NCI-H1694 treated with DMSO at 0.1 percent for 48 hours (cell line): ENCODE results near the gene SPDEF.

ENCODE experiments used
- DNase-seq: peaks from one replicate; lab custom pipeline; 2025; lab: John Stamatoyannopoulos, UW

SPDEF gene

DNA sequence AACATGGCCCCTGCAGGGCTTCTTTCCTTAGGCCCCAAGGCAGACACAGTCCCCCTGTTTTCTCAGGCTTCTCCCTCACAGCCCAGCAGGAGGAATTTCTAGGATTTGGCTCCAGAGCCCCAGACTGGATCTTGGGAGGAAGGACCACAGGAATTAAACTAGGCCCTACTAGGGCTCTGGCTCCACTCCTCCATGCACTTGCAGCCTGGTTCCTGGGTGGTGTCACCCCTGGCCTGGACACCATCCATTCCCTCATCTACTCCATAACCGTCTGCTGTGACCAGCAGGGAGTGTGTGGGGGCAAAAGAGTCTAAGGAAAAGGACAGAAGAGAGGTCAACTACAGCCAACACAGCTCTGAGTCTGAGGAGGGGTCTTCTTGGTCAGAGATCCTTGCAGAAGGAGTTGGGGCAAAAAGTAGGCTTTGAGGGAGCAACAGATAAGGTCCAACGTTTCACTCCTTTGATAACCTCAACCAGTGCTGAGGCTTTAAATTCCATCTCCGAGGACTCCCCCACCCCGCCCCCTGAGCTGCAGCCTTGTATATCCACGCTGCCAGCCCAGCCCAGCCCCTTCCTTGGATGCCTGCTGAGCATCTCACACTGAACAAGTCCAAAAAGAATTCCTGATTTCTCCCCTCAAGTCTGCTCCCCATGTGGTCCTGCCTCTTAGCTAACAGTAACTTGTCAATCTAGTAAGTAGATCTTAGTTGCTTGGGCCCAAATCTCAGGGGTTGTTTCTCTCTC is 27.9 kb upstream of the SPDEF start:
- DNase-seq: no peak

DNA sequence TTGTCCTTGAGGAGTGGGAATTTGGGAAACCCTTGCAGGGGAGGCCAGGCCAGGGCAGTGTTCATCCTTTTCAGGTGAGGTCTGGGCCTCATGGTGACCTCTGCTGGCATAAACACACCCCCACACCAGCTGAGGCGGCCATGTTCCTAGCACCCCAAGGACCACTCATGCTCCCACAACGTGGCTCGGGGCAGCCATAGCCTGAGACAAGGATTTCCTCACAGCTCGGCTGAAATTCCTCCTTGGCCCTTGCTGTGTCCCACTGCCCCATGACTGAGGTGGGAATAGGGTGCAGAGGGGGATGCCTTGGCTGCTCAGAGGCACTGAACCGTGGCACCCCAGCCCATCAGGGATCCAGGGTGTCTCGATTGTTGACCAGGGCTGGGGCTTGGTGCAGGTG is 27.3 kb upstream of the SPDEF start:
- no peak for DNase-seq

DNA sequence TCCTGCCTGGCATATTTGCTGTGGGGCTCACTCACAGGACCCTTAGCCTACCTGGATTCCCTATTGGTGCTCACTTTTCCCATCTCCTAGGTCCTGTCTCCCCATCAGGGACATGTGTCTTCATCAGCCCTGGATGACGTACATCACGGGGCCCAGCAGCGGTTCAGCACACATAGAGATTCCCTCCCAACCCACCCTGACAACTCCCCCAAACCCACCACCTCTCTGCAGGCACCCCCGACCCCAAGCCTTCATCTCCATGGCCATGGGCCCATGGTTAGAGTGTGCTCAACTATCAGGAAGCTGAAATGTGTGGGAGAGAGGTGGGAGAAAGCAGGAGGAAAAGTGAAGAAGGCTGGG is 25.4 kb upstream of the SPDEF start:
- DNase-seq: no peak

DNA sequence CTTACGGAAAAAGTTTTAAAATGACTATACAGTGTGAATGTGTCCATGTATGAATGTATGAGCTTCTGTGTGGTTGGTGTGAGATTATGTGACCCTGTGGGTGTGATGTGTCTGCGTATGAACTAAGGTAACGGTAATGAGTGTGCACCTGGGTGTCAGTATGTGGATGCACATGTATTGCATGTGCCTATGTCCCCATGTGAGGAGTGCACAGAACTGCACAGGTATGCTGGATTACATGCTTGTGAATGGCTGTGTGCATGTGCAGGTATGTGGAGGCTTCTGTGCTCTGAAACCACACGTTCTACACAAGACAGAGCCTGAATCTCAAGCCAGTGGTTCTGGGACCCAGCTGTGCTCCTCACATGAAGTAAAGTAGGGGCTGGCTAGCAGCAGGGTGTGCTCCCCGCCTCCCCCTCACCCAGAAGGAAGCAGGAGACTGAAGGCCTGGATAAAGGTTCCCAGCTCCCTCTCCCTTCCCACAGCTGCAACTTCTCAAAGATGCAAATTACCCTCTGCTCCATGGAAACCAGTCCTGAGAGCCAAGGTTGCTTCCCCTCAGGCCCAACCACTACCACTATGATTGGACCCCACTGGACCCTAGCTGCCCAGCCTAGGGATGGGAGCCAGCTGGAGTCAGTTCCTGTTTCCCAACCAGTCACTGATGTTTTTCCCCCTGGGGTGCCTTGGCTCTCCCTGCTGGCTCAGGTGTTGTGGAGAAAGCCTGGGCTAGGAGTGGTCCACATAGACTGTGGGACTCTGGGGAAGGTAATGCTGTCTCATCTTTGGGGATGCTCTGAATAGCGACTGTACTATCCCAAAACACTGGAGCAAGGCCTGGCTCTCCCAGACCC is 24.8 kb upstream of the SPDEF start:
- DNase-seq: no peak

DNA sequence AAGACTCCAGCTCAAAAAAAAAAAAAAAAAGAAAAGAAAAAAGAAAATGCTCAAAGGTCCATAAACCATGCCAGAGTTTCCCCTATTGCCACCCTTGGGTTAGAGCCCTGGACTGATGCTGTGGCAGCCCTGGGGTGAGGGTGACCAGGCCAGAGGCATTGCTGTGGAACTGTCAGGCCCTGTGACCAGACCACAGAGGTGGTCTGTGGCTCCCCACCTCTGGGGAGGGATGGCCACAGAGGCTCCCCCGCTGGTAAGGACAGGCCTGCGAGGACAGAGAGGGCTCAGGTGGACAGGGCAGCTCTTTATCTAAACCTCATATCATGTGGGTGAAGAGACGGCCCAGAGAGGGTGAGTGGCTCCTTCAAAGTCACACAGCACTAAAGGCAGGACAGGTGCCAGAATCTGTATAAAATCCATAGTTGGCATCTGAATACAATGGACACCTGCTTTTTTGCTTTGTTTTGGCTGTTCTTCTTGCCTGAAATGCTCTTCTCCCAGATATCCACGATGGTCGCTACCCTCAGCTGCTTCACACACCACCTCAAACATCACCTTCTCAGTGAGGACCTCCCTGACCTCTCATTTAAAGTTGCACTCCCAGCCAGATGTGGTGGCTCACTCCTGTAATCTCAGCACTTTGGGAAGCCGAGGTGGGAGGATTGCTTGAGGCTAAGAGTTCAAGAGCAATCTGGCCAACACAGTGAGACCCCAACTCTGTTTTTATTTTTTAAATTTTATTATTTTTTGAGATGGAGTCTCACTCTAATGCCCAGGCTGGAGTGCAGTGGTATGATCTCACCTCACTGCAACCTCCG is 22.5 kb upstream of the SPDEF start:
- DNase-seq: no peak

DNA sequence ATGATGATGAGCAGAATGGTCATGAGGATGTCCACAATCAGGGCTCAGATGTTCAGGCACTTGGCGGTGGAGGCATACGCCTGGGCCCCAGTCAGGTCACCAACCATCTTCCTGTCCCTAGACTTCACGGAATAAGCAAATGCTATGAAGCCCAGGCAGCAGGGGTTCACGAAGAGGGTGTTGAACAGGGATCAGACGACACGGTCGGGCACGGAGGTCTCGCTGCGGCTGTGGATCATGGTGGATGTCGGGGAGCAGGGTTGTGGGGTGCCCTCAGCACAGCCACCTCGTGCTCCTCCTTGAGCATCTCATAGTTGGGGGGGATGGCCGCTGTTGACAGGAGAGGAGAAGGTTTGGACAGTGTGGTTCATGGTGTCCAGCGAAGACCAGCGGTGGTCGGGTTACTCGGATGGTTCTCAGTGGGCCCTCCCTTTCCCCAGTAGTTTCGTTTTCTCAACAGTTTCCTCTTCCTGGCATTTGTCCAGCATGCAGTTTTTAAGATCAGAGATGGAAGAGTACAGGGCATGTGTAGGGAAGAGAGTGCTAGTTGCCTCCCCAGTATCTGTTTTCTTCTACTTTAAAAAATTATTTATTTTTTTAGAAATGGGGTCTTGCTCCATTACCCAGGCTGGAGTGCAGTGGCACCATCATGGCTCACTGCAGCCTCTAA is 20.3 kb upstream of the SPDEF start:
- DNase-seq: no peak

DNA sequence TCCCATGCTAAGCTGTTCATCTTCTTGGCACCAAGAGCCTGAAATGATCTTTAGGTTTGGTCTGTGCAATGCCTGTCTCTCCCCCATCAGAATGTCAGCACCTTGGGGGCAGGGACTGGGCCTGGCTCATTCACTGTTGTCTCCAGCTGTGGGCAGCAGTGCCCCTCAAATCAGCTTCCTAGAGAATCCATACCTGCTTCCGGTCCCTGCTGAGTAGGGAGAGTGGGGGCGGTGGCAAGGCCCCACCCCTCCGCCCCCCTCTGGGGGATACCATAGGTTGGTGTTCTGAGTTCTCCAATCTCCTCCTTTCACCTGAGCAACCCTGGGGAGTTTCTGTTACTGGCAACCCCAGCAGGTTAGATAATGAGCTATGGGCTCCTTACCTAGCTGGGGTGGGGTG is 19.2 kb upstream of the SPDEF start:
- DNase-seq: no peak

DNA sequence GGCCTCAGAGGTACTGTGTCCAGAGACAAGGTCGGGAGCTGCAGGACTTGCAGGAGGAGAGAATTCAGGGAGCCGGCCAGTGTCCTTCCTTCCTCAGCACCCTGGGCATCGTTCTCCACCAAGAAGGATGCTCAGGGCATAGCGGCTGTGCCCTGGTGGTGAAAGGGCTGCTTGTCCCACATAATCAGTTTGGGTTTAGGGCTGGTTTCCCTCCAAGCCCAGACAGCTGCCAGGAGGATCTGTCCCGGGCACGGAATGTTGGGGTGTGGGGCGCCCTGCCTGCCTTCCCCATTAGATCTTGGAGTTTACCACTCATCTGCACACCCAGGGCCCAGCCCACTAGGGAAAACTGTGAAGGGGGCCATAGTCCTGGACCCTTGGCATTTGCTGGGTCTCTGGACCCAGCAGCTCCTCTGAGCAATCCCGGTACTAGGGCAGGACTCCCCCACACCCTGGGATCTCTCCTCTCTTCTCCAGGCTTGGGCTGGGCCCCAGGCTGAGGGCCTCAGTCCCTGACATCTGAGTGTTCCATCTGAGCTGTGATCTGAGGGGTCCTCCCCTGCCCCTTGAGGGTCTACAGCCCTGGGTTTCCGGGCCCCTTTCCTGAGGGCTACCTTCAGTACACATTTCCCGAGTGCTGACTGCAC is 18.6 kb upstream of the SPDEF start:
- DNase-seq: no peak

DNA sequence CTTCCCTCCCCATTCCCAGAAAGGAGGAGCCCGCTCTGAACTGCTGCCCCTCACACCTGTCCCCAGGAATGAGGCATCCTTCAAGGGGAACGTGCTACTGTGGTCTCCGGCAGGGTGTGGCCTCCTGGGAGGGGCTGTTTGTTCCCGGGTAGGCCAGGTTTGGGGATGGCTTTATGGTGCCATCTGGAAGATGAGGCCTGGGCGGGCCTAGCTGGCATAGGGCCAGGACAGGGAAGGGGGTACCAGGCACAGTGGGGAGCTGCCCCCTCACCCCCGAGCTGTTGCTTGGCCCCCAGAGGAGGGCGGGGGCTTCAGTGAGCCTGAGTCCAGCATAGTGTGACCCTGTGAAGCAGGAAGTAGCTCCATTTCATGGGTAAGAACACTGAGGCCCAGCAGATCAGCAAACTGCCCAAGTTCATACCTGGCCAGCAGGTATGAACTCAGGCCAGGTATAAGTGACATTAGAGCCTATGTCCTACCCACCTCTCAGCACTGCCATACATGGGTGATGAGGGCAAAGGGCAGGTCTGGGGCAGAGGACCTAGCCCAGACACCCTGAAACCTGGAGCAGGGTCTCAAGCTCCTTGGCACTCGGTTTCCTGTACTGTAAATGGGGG is 17.5 kb upstream of the SPDEF start:
- no peak for DNase-seq

DNA sequence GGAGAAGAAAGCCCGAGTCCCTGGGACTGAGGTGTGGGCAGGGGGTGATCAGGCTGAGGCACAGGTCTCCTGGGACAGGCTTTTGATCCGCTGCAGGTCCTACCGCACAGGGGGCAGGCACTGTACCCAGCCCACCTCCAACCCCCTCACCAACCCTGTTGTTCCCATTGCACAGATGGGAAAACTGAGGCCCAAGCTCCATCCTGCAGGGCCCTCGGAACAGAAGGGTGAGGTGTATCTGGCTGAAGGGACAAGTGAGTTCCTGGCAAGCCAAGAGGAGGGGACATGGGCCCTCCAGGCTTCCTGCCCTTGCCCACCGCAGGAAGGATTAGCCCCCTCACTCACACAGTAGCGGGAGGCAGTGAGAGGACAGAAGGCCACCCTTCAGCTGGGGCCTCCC is 16.5 kb upstream of the SPDEF start:
- no peak for DNase-seq

DNA sequence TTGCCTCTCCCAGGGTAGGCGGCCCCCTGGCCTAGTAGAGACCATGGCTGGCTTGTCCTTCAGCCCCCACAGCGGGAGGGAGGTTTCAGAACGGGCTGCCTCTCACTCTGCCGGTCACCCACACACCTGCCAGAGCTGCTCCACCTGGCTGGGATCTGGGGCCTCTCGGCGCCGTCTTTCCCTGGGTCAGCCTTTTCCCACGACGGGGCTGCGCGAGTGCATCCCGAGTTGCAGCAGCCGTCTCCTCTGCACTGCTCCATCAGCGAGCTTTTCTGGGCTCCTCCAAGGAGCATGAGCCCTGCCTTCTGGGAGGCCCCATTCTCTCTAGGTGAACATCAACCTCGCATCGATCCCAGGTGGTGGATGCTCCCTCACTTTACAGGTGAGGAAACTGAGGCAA is 15.9 kb upstream of the SPDEF start:
- DNase-seq: no peak

DNA sequence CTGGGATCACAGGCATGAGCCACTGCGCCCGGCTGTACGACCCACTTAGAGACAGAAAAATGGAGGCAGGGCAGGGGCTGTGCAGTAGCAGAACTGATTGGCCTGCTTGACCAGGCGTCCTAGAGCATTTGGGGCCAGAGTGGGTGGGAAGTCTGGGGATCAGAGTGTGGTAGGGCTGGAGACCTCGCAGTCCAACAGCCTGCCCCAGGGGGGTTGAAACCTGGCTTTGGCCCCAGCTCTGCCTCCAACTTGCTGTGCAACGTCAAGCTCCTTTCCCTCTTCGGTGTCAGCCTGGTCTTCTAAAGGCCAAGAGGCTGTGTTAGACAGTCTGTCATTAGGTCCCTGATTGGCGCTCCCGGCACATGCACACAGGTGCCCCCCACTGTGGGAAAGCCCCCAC is 15.3 kb upstream of the SPDEF start:
- no peak for DNase-seq

DNA sequence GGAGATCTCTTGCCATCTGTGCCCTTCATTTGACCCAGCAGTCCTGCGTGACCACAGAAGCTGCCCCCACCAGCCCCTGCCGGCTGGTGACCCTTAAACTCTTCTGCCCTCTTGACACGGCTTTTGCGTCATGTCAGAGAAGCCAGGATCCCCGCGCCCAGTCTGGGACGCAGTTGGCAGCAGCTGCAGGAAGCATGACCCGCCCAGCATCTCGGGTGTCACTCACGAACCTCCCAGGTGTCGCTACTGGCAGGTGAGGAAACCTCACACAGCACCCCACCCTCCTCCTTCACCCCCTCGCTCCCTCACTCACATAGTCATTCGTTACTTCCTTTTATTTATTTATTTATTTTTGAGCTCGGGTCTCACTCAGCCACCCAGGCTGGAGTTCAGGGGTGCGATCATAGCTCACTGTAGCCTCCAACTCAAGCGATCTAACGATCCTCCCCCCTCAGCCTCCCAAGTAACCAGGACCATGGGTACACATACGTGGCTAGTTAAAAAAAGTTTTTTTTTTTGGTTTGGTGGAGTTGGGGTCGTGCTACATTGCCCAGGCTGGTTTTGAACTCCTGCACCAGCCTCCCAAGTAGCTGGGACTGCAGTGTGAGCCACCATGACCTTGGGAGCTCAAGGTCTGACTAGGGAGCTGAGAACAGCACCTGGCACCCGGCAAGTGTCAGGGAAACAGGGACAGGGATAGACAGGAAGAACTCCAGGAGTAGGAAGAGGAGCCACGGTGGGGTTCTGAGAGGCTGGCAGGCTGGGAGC is 14.1 kb upstream of the SPDEF start:
- no peak for DNase-seq

DNA sequence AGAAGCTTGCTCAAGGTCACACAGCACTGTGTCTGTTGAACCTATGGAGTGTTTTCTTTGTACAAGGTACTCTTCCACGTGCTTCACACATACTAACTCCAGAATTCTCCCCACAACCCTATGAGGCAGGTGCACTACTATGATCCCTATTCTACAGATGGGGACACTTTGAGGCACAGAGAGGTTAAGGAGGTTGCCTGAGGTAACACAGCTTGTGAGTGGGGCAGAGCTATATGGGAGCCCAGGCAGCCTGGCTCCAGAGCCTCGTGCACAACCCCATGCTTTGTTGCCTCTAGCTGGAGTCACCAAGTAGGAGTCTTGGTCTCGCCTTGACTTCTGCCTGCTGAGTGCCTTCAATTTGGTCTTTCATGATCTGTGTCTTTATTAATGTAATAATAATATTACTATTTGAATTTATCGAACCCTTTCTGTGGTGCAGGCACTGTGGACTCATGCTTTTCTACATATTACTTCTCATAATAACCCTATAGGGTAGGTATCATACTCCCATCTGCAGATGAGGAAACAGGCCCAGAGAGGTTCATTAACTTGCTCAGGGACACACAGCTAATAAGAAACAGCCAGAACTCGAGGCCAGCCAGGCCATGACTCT is 13.3 kb upstream of the SPDEF start:
- no peak for DNase-seq

DNA sequence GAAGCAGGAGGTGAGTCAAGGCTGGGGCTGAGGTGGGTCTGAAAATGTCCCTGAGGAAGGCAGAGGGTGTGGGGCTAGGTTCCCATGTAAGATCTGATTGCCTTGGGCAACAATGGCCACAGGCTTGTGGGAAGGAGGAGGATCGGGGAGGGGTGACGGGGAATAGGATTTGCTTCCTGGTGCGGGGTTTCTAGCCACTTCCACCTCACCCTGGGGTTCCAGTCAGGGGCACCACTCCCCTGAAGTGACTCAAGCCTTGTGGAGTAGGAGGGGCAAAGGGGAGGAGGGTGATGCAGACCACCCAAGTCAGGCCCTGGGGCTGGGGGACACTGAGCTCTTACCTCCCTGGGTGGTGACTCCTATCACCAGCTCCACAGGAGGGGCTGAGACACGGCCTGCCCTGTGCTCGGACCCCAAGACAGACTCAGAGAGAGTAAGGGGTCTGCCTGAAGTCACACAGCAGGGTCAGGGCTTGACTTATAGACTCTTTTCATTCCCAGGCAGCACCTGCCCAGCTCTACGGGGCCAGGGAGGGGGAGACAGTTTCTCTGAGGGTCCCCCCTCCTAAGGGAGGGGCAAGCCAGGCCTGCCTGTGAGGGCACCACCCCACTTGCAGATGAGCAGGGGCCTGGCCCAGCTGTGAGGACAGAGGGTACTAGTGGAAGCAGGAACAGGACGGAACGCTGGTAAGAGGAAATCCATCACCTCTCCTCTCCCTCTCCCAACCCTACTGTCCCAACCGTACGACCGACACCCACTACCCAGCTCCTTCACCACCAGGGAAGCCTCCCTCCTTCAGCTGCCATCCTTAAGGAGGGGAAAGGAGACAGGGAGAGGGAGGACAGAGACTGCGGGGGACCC is 12.4 kb upstream of the SPDEF start:
- no peak for DNase-seq

DNA sequence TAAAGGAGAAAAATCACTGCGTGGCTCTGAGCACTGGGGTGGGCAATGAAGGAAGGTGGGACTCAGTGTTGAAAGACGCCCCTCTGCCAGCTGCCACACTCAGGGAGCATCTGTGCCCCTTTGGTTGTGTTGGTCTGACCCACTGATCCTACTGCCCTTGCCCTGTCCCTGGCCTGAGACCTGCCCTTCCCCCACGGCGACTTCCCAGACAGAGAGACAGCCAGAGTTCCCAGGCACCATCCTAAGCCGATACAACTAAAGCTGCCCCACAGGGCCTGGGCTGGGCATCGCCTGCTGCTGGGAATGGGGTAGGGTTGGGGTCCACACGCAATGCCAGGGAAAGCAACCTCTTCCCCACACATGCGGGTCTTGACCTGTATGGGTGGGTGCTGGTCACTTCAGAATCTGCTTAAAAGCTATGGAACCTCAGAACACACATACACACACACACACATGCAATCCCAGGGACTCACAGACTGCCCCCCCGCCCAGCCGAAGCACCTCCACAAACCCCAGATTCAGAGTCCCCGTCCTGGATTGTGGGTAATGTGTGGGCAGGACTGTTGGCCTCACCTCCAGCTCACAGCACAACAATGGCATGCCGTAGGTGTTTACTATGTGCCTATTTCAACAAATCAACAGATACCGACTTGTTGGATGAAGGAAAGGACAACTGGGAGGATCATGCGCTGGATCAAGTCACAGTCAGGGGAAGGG is 10.9 kb upstream of the SPDEF start:
- DNase-seq: no peak

DNA sequence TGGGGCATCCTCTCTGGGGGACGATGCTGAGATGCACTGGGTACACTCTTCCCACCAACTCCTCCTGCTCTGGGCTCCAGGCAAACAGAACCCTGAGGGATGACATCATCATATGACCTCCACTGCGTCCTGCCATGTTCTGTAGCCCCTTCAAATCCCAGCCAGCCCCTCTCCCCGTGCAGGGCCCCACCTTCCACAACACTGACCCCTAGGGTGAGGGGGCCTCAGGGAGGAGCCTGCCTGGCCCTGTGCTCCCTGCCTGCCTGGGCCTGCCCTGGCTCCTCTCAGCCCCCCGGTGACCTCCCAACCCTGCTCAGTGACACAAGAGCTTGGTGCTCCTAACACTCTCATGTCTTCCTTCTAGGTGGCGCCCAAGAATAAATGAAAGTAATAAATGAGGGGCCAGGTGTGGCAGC is 9.6 kb upstream of the SPDEF start:
- peak; percentile 5 for DNase-seq

DNA sequence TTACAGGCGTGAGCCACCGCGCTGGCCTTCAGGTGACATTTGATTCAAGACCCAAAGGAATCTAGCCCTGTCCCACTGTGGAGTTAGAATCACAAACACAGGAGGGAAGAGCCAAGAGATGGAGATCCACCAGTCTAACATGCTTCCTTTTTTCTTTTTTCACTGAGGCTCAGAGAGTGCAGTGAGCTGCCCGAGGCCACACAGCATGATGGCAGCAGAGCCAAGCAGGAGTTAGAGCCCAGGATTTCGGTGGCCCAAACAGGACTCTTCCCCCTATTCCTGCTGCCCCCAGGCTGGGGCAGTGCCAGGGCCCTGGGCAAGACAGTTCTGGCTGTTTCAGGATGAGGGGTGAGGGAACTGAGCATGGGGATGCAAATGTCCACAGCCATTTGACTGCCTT is 8.1 kb upstream of the SPDEF start:
- no peak for DNase-seq

DNA sequence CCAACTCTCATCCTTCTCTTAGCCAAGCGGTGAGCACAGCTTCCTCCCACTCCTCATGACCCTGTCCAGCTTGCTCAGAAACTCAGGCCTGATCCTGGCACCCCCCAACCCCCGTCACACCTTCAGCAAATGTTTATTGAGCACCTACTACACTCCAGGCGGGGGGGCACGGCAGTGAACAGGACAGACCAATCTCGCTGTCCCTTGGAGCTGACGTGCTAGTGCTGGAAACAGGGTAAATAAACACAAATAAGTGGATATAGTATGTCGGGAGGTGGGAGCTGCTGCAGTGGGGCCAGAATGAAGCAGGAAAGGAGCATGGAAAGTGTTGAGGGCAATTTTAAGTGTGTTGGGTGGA is 7.4 kb upstream of the SPDEF start:
- DNase-seq: no peak
